Measurements from ENCODE around the gene NDE1.

NDE1 gene

GRCh38 chr16:15729152-15729551 is 79.1 kb downstream of the NDE1 start:
- Mint-ChIP-seq H3K27me3 (ENCODE audit: low read depth, poor library complexity) (peaks cover 5% of the 10 kb centered on the region), H3K4me1 (peaks cover 6% of the 10 kb centered on the region), H3K27ac (no peak overlapping the region), H3K4me3 (no peak overlapping the region), H3K36me3 (ENCODE audit: low read depth) (peaks cover 21% of the 10 kb centered on the region), H3K9me3 (no peaks in the 10 kb centered on the region)
- no peak for TF ChIP-seq CTCF (IDR thresholded peaks at IDR 0.05)
- no peak for DNase-seq

GRCh38 chr16:15732416-15732815 is 82.4 kb downstream of the NDE1 start:
- H3K36me3 Mint-ChIP-seq (ENCODE audit: low read depth) = no peaks in the 10 kb centered on the region
- TF ChIP-seq CTCF (IDR thresholded peaks at IDR 0.05) = no peak
- H3K4me1 Mint-ChIP-seq = peaks cover 6% of the 10 kb centered on the region
- no peaks in the 10 kb centered on the region for H3K9me3 Mint-ChIP-seq
- no peak for DNase-seq
- peaks cover 11% of the 10 kb centered on the region for H3K27me3 Mint-ChIP-seq (ENCODE audit: low read depth, poor library complexity)
- no peak overlapping the region for H3K4me3 Mint-ChIP-seq
- no peak overlapping the region for H3K27ac Mint-ChIP-seq

GRCh38 chr16:15735610-15736009 is 85.6 kb downstream of the NDE1 start:
- no peak for DNase-seq
- peaks cover 6% of the 10 kb centered on the region for H3K4me1 Mint-ChIP-seq
- H3K4me3 Mint-ChIP-seq = no peak overlapping the region
- H3K27me3 Mint-ChIP-seq (ENCODE audit: low read depth, poor library complexity) = peaks cover 18% of the 10 kb centered on the region
- H3K27ac Mint-ChIP-seq = no peak overlapping the region
- no peaks in the 10 kb centered on the region for H3K36me3 Mint-ChIP-seq (ENCODE audit: low read depth)
- no peak for TF ChIP-seq CTCF (IDR thresholded peaks at IDR 0.05)
- no peaks in the 10 kb centered on the region for H3K9me3 Mint-ChIP-seq

GRCh38 chr16:15736529-15736928 is 86.5 kb downstream of the NDE1 start:
- no peak overlapping the region for H3K4me3 Mint-ChIP-seq
- H3K36me3 Mint-ChIP-seq (ENCODE audit: low read depth) = no peaks in the 10 kb centered on the region
- DNase-seq = no peak
- no peak for TF ChIP-seq CTCF (IDR thresholded peaks at IDR 0.05)
- peaks cover 18% of the 10 kb centered on the region for H3K27me3 Mint-ChIP-seq (ENCODE audit: low read depth, poor library complexity)
- H3K27ac Mint-ChIP-seq = no peak overlapping the region
- H3K4me1 Mint-ChIP-seq = peaks cover 9% of the 10 kb centered on the region
- peaks cover 4% of the 10 kb centered on the region for H3K9me3 Mint-ChIP-seq

- Mint-ChIP-seq H3K4me3 (no peak overlapping the region), H3K9me3 (peaks cover 8% of the 10 kb centered on the region), H3K27ac (peak overlapping the region; percentile 81), H3K4me1 (peaks cover 13% of the 10 kb centered on the region), H3K27me3 (ENCODE audit: low read depth, poor library complexity) (peaks cover 18% of the 10 kb centered on the region), H3K36me3 (ENCODE audit: low read depth) (no peaks in the 10 kb centered on the region)
- DNase-seq = no peak
- TF ChIP-seq CTCF (IDR thresholded peaks at IDR 0.05) = no peak
Observed at GRCh38 chr16:15737140-15737644, 87.1 kb downstream of the NDE1 start.

GRCh38 chr16:15739464-15739863 is 89.4 kb downstream of the NDE1 start:
- H3K36me3 Mint-ChIP-seq (ENCODE audit: low read depth) = no peaks in the 10 kb centered on the region
- TF ChIP-seq CTCF (IDR thresholded peaks at IDR 0.05) = no peak
- no peak for DNase-seq
- peaks cover 13% of the 10 kb centered on the region for H3K4me1 Mint-ChIP-seq
- H3K27ac Mint-ChIP-seq = peak overlapping the region; percentile 85
- H3K9me3 Mint-ChIP-seq = peaks cover 8% of the 10 kb centered on the region
- H3K4me3 Mint-ChIP-seq = no peak overlapping the region
- peaks cover 18% of the 10 kb centered on the region for H3K27me3 Mint-ChIP-seq (ENCODE audit: low read depth, poor library complexity)
